IPS-18c (cell line): ENCODE measurements around the gene SLC45A1.

Experiments used
- H3K4me3 ChIP-seq: 2 replicates; pipeline ENCODE4 v1.7.0; 2013; ENCODE audit warnings: low read depth, mild to moderate bottlenecking, low read length, moderate library complexity; ENCODE audit not compliant: insufficient read depth
- H3K9me3 ChIP-seq: one replicate; pipeline ENCODE4 v1.6.1; 2013; ENCODE audit warnings: mild to moderate bottlenecking, low read length, moderate library complexity; ENCODE audit not compliant: control insufficient read depth, insufficient read depth

Gene SLC45A1

GRCh38 chr1:8328271-8328670, 10.4 kb downstream of the SLC45A1 start:
- Histone ChIP-seq H3K9me3 (no peaks in the 10 kb centered on the region), H3K4me3 (no peak overlapping the region)

- H3K9me3 ChIP-seq: no peaks in the 10 kb centered on the region
- no peak overlapping the region for H3K4me3 ChIP-seq
These were observed 11.5 kb downstream of the SLC45A1 start for GRCh38 chr1:8329439-8329838.

GRCh38 chr1:8329858-8330257, 11.9 kb downstream of the SLC45A1 start:
- H3K9me3 ChIP-seq: no peaks in the 10 kb centered on the region
- H3K4me3 ChIP-seq: no peak overlapping the region

- no peaks in the 10 kb centered on the region for H3K9me3 ChIP-seq
- no peak overlapping the region for H3K4me3 ChIP-seq
These were observed 12.6 kb downstream of the SLC45A1 start for GRCh38 chr1:8330271-8331125.

GRCh38 chr1:8332806-8333205, 14.9 kb downstream of the SLC45A1 start:
- H3K4me3 ChIP-seq: no peak overlapping the region
- no peaks in the 10 kb centered on the region for H3K9me3 ChIP-seq

GRCh38 chr1:8333246-8333987, 15.5 kb downstream of the SLC45A1 start:
- Histone ChIP-seq H3K9me3 (no peaks in the 10 kb centered on the region), H3K4me3 (no peak overlapping the region)

- Histone ChIP-seq H3K9me3 (no peaks in the 10 kb centered on the region), H3K4me3 (no peak overlapping the region)
These were observed 16.4 kb downstream of the SLC45A1 start for GRCh38 chr1:8334106-8334851.

GRCh38 chr1:8335246-8335645, 17.3 kb downstream of the SLC45A1 start:
- Histone ChIP-seq H3K4me3 (no peak overlapping the region), H3K9me3 (no peaks in the 10 kb centered on the region)

GRCh38 chr1:8337776-8338525, 20.0 kb downstream of the SLC45A1 start:
- Histone ChIP-seq H3K9me3 (no peaks in the 10 kb centered on the region), H3K4me3 (no peak overlapping the region)

GRCh38 chr1:8338526-8339202, 20.8 kb downstream of the SLC45A1 start:
- Histone ChIP-seq H3K4me3 (no peak overlapping the region), H3K9me3 (no peaks in the 10 kb centered on the region)

- no peaks in the 10 kb centered on the region for H3K9me3 ChIP-seq
- no peak overlapping the region for H3K4me3 ChIP-seq
These were observed 21.3 kb downstream of the SLC45A1 start for GRCh38 chr1:8339203-8339600.

GRCh38 chr1:8340448-8340847, 22.5 kb downstream of the SLC45A1 start:
- no peak overlapping the region for H3K4me3 ChIP-seq
- H3K9me3 ChIP-seq: no peaks in the 10 kb centered on the region

GRCh38 chr1:8342325-8342724, 24.4 kb downstream of the SLC45A1 start:
- H3K4me3 ChIP-seq: no peak overlapping the region
- H3K9me3 ChIP-seq: no peaks in the 10 kb centered on the region

- Histone ChIP-seq H3K4me3 (no peak overlapping the region), H3K9me3 (no peaks in the 10 kb centered on the region)
These were observed 25.1 kb downstream of the SLC45A1 start for GRCh38 chr1:8343044-8343443.

- no peak overlapping the region for H3K4me3 ChIP-seq
- no peaks in the 10 kb centered on the region for H3K9me3 ChIP-seq
These were observed 25.6 kb downstream of the SLC45A1 start for GRCh38 chr1:8343464-8344001.

GRCh38 chr1:8344893-8345507, 27.1 kb downstream of the SLC45A1 start:
- H3K4me3 ChIP-seq: no peak overlapping the region
- H3K9me3 ChIP-seq: no peaks in the 10 kb centered on the region
